DND-41 (cell line): ENCODE results near the gene SLC5A6.

Experiments
- ATAC-seq: fragments of 200-7000 bp; cut with Tn5 transposase; 3 replicates; pipeline ENCODE4 v1.9.1; 2021; ENCODE audit warnings: low read depth; ENCODE audit not compliant: insufficient read depth
- DNase-seq: peaks from one replicate; pipeline ENCODE4 v3.0.0-alpha.2; 2020
- H2AFZ ChIP-seq: 2 replicates; pipeline ENCODE4 v1.6.0; 2012; ENCODE audit warnings: low read depth, low read length
- H3K27ac ChIP-seq: 2 replicates; pipeline ENCODE4 v1.5.1; 2012; ENCODE audit warnings: low read length, inconsistent platforms
- H3K27me3 ChIP-seq: fragments of 200-600 bp; sonication (generic); 2 replicates; pipeline ENCODE4 v1.6.0; 2012; ENCODE audit warnings: low read length, mild to moderate bottlenecking, inconsistent platforms; ENCODE audit not compliant: insufficient read depth, poor library complexity
- H3K36me3 ChIP-seq: 2 replicates; pipeline ENCODE4 v1.5.1; 2012; ENCODE audit warnings: low read length, inconsistent platforms; ENCODE audit not compliant: insufficient read depth
- H3K4me1 ChIP-seq: 2 replicates; pipeline ENCODE4 v1.5.1; 2012; ENCODE audit warnings: mild to moderate bottlenecking, low read length; ENCODE audit not compliant: insufficient read depth
- H3K4me2 ChIP-seq: 2 replicates; pipeline ENCODE4 v1.6.0; 2012; ENCODE audit warnings: mild to moderate bottlenecking, moderate library complexity, low read length, inconsistent platforms; ENCODE audit not compliant: insufficient read depth
- H3K4me3 ChIP-seq, 2 experiments: fragments of 200-600 bp in 1 of 2; shearing (Covaris generic) in 1 of 2; 2 replicates each; pipeline ENCODE4 v1.5.1; 2012 to 2016; ENCODE audit warnings: inconsistent platforms in 2 of 2, low read length in 2 of 2, mild to moderate bottlenecking in 2 of 2, low read depth in 1 of 2, moderate library complexity in 1 of 2
- H3K79me2 ChIP-seq: 2 replicates; pipeline ENCODE4 v1.6.0; 2012; ENCODE audit warnings: low read length, inconsistent platforms; ENCODE audit not compliant: insufficient read depth
- H3K9ac ChIP-seq: 2 replicates; pipeline ENCODE4 v1.6.0; 2012; ENCODE audit warnings: low read depth, mild to moderate bottlenecking, inconsistent platforms, low read length, moderate library complexity
- H3K9me3 ChIP-seq: 2 replicates; pipeline ENCODE4 v1.5.1; 2012; ENCODE audit warnings: low read length, moderate library complexity, mild to moderate bottlenecking, inconsistent platforms; ENCODE audit not compliant: insufficient read depth, severe bottlenecking
- H4K20me1 ChIP-seq: 2 replicates; pipeline ENCODE4 v1.6.0; 2012; ENCODE audit warnings: low read length; ENCODE audit not compliant: insufficient read depth
- EZH2 ChIP-seq: IDR thresholded peaks from 3 replicates; pipeline ENCODE4 v1.6.1; 2012; ENCODE audit warnings: borderline replicate concordance, low read depth, mild to moderate bottlenecking, moderate library complexity, low read length, inconsistent platforms; ENCODE audit not compliant: severe bottlenecking
- TF ChIP-seq, protein P1 (sequence below): IDR thresholded peaks from 2 replicates; pipeline ENCODE4 v1.5.1; 2012; ENCODE audit warnings: borderline replicate concordance, low read length, moderate library complexity, mild to moderate bottlenecking; ENCODE audit not compliant: poor library complexity, severe bottlenecking; ENCODE audit errors: extremely low read depth

Gene SLC5A6

DNA sequence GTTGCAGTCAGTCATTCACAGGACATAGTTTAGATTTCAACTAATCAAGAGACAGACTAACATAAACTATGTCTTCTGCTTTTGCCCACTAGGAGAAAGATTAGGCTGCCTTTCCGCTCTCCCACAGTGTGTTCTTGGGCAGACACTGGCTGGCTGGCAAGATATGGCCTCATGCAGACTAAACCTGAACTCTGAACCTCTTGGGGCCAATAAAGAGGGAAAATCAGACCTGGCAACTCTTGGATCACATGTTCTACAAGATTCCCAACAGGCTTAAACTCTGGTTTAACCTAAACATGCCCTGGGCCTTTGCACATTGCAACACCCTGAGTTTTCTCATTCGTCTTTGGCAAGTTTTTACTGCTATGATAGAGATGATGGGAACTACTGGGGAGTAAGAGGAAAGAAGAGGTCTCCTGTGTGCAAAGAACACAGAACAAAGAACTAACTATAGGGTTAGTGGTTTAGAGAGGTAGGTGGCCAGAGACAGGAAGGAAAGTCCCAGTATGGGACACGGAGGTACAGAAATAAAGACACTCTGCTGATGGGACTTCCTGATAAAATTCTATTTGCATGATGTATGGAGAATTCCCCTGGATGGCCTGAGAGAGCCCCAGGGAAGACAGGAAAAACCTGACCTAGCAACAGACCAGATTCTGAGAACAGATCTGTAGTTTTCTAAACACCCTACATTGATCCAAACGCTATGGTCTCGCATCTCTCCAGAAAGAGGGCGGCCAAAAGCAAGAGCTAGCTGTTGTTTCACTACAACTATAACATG is 2.3 kb downstream of the SLC5A6 start:
- DNase-seq = no peak
- ATAC-seq = no peak
- H3K79me2 ChIP-seq = peaks cover 39% of the 10 kb centered on the region

DNA sequence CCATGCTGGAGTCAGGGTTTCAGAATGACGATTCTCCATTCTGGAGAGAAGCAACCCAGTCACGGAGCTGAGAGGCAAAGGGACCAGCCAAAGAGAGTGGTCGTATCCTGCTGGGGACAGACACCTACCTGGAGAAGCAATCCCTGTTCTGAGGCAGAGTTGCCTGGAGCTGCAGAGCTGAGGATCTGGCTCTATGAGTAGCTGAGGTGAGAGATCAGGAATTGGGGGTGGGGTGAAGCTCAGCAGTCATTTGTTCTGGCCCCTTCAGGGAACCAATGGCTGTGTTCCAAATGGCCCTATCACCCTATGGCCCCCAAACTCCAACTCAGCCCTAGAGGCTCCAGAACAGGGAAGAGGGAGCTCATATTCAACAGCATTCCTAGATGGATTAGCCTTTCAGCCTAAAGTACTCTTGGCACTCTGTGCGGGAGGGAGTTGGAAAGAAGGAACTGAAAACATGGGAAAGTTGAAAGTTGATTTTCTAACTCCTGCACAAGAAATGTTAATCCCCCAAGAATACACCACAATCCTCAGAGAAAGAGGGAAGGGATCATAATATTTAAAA is 3.5 kb downstream of the SLC5A6 start:
- peaks cover 67% of the 10 kb centered on the region for H3K36me3 ChIP-seq
- peak overlapping the region; percentile 12; the same call in 1 of the 2 replicates for H3K4me2 ChIP-seq
- H3K4me3 ChIP-seq = no peak overlapping the region
- no peak overlapping the region for H3K27ac ChIP-seq
- H3K79me2 ChIP-seq = peaks cover 33% of the 10 kb centered on the region
- H3K27me3 ChIP-seq = no peaks in the 10 kb centered on the region
- no peak overlapping the region for H3K9ac ChIP-seq
- H2AFZ ChIP-seq = no peak overlapping the region
- TF ChIP-seq, protein P1, sequence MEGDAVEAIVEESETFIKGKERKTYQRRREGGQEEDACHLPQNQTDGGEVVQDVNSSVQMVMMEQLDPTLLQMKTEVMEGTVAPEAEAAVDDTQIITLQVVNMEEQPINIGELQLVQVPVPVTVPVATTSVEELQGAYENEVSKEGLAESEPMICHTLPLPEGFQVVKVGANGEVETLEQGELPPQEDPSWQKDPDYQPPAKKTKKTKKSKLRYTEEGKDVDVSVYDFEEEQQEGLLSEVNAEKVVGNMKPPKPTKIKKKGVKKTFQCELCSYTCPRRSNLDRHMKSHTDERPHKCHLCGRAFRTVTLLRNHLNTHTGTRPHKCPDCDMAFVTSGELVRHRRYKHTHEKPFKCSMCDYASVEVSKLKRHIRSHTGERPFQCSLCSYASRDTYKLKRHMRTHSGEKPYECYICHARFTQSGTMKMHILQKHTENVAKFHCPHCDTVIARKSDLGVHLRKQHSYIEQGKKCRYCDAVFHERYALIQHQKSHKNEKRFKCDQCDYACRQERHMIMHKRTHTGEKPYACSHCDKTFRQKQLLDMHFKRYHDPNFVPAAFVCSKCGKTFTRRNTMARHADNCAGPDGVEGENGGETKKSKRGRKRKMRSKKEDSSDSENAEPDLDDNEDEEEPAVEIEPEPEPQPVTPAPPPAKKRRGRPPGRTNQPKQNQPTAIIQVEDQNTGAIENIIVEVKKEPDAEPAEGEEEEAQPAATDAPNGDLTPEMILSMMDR = no peak
- TF ChIP-seq EZH2 = no peak
- peaks cover 6% of the 10 kb centered on the region; the same call in 1 of the 2 replicates for H4K20me1 ChIP-seq
- DNase-seq (no peak), ATAC-seq (no peak)
- H3K4me1 ChIP-seq = peaks cover 38% of the 10 kb centered on the region
- no peaks in the 10 kb centered on the region for H3K9me3 ChIP-seq

More for the DNA sequence above, 2.3 kb downstream of the SLC5A6 start:
- H3K4me1 ChIP-seq = peaks cover 43% of the 10 kb centered on the region
- H3K27me3 ChIP-seq = no peaks in the 10 kb centered on the region
- H4K20me1 ChIP-seq = peaks cover 3% of the 10 kb centered on the region; the same call in 1 of the 2 replicates
- TF ChIP-seq EZH2 = no peak
- TF ChIP-seq, protein P1 = no peak
- H3K27ac ChIP-seq = no peak overlapping the region
- no peak overlapping the region for H2AFZ ChIP-seq
- H3K36me3 ChIP-seq = peaks cover 61% of the 10 kb centered on the region
- no peaks in the 10 kb centered on the region for H3K9me3 ChIP-seq
- H3K4me2 ChIP-seq = peak overlapping the region; percentile 38; the same call in 1 of the 2 replicates
- no peak overlapping the region for H3K4me3 ChIP-seq
- H3K9ac ChIP-seq = no peak overlapping the region

DNA sequence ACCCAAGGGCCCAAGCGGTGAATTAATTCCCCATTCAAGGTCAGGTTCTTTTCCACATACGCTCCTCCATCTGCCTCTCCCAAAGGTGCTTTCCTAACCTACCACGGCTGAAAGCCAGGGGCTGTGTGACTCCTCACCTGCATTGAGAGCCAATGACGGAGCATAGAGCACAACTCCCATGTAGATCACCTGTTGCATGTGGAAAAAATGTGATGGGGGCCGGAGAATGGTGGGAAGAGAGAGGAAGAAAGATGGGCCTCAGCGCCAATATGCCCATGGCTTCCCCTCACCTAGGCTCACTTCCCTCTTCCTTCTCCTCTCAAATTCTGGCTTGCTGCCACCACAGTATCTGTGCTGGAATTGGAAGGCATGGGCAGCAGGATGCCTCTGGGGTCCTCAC is 5.7 kb downstream of the SLC5A6 start:
- ATAC-seq = no peak
- H3K79me2 ChIP-seq = peaks cover 17% of the 10 kb centered on the region
- H3K4me3 ChIP-seq = no peak overlapping the region
- H3K4me2 ChIP-seq = no peak overlapping the region
- DNase-seq = no peak
- H3K4me1 ChIP-seq = peaks cover 27% of the 10 kb centered on the region
- H3K27me3 ChIP-seq = no peaks in the 10 kb centered on the region
- no peak overlapping the region for H3K9ac ChIP-seq
- peaks cover 87% of the 10 kb centered on the region for H3K36me3 ChIP-seq
- no peak overlapping the region for H2AFZ ChIP-seq
- H3K9me3 ChIP-seq = no peaks in the 10 kb centered on the region
- no peak overlapping the region for H3K27ac ChIP-seq
- H4K20me1 ChIP-seq = peaks cover 9% of the 10 kb centered on the region; the same call in 1 of the 2 replicates
- TF ChIP-seq, protein P1 = no peak
- TF ChIP-seq EZH2 = no peak
